ENCODE results near the gene ALK.

GRCh38 chr2:29951576-29951975 lies 30.2 kb upstream of the ALK start:
- TF ChIP-seq CTCF (conservative IDR thresholded peaks at IDR 0.05; ENCODE audit: low read depth, low read length): no peak
- no peak for TF ChIP-seq EZH2 (IDR thresholded peaks at IDR 0.05; ENCODE audit: low read length, unreplicated experiment)
